GM19468 (cell line): ENCODE data around the gene COMMD1.
"Not testable (repeated sequence)": the region's sequence is repeated elsewhere in the genome, so short reads cannot be mapped to it uniquely, and the experiment has no call there.

Experiments used
- ATAC-seq: cut with Tn5 transposase; IDR thresholded peaks from one replicate; pipeline ENCODE4 v1.9.1; 2021; ENCODE audit warnings: mild to moderate bottlenecking, moderate library complexity, moderate number of reproducible peaks; ENCODE audit not compliant: unreplicated experiment; ENCODE audit errors: extremely low read depth

COMMD1 gene

DNA sequence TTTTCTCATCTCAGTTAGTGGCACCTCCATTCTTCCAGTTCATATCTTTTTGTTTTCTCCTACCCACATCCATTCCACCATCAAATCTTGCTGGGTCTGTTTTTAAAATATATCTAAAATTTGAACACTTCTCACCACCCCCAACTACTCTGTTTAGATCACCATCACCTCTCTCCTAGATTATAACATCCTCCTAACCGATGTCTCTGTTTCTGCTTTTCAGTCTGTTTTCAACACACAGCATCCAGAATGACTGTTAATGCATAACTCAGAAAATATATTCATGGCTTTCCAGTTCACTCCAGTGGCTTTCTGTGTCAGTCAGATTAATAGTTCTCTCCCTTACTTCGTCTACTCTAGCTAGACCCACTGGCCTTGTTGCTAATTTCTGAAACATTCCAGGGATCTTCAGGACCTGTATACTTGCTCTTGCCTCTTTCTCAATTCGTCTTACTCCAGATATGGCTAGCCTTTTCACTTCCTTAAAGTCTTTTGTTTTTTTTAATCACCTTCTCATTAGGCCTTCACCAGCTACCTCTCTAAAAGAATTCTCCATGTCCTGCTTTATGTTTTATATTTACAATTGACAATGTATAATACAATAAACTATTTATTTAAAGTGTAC, 105.3 kb downstream of the COMMD1 start:
- ATAC-seq = no peak

DNA sequence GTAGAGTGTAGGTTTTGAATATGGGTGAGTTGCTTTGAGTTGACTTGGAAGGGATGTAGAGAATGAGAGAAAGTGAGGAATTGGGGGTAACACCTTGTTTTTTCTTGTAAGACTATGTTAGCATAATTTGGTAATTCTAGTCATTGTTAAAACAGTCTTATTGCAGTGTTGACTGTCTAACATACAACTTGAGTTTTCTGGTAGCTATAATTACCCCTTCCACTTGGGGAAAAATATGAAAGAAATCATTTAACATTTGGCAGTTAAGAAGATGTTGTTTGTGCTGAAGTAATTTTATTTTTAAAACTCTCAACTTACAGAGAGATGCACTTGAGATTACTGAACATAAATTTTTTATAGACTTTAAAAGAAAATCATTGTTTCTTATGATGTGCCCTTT, 108.2 kb downstream of the COMMD1 start:
- ATAC-seq = no peak

DNA sequence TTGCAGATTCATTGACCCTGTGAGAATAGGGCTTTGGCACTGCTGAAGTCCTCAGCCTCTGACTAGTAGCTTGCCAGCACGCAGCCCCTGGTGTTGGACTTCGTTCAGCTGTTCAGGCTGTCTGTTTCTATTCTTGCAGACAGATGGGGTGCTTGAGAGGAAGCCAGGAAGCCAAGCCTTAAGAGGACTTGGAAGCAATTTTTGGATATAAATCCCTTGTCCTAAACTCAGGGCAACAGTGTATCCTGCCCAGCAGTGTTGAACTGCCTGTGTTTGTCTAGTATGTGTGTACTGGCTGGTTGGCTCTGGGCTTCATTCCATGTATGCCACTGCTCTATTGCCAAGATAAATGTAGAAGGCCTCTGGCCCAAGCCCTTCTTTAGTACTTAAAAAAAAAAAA, 108.6 kb downstream of the COMMD1 start:
- ATAC-seq = no peak

DNA sequence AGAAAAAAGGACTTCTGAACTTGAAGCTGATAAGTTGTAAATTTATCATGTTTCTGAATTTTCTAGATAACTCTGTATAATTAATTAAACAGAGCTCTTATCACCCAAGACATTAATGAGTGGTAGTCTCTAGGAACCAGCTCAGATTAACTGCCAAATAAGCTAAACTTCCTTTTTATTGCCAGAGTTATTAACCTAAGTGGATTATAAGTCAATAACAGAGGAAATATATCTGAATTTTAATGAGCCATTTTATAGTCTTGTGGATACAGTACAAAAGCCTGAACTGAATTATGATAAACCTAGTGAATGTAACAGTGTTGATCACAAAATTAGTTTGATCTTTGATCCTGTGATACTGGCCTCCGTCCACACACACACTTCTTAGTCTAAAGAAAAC, 111.5 kb downstream of the COMMD1 start:
- ATAC-seq = no peak

DNA sequence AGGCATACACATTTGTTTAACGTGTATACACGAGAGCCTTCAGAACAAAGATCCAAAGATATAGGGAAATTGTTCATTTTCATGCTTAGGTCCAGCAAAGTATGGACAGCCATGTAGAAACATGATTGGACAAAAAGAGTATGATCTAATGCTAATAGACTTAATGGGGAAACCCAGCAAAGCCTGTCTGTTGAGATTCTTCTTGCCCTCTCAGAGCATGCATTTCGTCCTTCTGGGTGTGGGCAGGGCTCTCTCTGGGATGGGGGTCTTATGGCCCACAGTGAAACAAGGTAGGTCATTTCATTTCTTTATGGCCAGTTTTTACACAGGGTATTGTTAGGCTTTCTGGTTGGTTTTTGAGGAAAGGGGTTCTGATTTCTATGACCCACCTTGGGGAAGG, 124.4 kb downstream of the COMMD1 start:
- no peak for ATAC-seq

DNA sequence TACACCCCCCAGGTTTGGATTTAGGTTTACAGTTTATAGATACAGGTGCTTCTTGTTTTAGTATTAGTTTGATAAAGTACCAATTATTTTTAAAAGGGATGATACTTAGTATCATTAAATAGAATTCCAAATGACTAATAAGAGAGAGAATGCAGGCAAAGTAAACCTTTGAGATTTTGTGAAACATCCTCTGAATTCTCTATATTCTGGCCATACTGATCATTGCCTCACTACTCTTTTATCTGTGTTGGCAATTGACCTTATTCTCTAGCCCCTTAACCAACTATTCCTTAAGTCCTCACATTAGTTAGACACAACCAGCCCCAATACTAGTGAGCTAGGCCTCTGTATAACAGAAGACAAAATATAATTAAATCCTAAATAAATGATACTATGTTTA, 125.4 kb downstream of the COMMD1 start:
- no peak for ATAC-seq

DNA sequence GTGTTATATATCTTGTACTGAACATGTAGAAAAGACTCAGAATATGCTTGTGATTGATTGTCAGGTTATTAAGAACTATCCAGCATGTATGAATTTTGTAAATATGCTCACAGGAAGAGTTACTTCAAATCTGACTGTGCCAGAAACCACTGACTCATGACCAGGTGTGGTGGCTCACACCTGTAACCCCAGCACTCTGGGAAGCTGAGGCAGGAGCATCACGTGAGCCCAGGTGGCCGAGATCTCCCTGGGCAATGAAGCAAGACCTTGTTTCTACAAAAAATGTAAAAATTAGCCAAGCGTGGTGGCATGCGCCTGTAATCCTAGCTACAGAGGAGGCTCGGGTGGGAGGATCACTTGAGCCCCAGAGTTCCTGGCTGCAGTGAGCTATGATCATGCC, 126.6 kb downstream of the COMMD1 start:
- no peak for ATAC-seq

DNA sequence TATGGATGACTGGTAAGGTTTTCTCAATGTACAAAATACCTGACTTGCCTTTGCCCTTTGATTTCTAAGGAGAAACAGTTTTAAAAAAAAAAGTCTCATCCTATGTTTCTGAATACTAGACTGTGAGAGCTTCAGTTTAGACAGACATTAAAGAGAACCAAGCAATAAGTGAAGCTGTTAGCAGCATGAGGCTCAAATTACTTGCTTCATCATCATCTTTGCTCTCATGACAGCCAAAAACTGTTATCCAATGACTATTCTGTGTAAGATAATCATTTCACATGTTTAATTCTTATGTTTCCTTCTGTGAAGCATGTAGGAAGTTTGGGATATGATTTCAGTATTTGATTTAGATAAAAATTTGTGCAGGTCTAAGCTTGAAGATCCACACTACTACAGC, 129.2 kb downstream of the COMMD1 start:
- ATAC-seq = no peak

DNA sequence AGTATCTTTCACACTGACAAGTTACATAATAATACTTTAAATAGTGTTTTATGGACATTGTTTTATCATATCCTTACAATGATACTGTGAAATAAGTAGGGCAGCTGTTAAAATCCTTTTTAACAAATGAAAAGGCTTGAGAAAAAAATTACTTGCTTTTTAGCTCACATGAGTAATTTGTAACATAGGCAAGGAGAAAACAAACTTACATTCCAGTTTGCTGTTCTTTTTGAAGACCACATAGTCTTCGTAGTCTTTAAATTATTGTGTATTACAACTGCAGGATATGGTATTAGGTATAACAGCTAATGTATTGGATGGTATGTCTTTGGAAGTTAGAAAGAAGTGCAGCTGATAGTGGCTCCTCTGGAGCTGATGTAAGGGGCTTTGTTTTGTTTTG, 130.8 kb downstream of the COMMD1 start:
- no peak for ATAC-seq

DNA sequence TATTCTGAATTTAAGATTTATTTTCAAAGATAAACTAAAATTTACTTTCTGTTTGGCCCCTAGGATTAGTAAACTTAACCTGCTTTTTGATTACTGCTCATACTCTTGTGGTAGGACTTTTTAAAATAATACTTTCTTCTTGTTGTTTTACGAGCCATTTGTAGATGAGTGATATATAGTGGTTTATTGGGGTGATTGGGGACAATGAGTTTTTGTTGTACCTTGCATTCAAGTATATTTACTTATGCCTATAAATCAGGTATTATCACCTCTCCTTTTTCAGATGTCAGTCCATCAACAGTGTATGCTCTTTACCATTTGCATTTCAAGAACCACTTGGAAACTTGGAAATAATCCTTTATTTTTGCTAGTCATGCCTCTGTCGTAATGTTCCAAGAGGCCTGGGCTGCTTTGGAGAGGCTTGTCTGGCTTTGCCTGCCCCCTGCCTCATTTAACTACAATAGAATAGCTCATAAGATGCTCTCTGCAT, 131.3 kb downstream of the COMMD1 start:
- no peak for ATAC-seq

DNA sequence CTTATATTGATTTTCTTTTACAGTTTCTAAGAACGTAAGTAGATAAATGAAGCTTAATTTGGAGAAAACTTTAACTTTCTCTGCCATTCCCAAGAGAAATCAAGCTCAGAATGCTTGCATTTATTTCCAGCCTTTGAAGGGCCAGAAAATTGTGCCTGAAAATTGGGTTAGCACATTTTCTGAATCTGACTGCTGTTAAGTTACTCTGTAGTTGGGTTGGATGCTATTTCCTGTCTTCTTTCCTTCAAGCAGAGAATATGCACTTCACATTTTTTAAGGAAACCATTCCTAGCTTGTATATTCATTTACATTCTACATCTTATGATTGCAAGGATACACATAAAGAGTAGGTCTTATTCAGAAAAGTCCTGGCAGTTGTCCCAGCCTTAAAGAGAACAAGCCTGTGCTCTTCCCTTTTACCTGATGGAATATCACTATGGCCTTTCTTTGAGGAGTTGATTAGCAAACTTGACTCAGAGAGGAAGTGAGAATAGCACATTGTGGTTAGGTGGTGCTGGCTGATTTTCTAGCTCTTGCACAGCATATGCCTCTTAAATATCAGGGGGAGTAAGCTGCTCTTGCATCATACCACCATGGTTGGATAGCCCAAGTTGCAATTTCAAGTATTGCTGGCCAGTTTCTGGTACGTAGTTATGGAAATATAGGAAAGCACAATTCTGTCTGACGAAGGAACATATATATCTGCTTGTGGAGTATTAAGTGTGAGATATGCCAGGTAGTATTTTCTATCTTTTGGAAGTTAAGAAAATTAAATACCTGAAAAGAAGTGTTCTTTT, 133.7 kb downstream of the COMMD1 start:
- ATAC-seq = peak; percentile 91

DNA sequence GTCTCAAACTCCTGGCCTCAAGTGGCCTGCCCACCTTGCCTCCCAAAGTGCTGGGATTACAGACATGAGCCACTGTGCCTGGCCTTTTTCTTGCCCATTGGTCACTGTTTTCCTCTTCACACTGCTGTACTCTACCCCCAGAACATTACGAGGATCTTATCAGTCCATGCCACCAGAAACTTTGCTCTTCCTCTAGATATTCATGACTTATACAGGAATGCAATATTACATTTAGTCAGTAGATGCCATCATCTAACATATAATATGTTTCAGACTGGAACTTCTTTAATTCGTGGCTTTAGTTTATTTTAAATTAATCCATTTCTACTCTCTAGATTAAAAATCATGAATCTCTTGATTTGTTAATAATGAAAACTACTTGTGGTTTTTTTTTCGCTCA, 135.5 kb downstream of the COMMD1 start:
- ATAC-seq = no peak

DNA sequence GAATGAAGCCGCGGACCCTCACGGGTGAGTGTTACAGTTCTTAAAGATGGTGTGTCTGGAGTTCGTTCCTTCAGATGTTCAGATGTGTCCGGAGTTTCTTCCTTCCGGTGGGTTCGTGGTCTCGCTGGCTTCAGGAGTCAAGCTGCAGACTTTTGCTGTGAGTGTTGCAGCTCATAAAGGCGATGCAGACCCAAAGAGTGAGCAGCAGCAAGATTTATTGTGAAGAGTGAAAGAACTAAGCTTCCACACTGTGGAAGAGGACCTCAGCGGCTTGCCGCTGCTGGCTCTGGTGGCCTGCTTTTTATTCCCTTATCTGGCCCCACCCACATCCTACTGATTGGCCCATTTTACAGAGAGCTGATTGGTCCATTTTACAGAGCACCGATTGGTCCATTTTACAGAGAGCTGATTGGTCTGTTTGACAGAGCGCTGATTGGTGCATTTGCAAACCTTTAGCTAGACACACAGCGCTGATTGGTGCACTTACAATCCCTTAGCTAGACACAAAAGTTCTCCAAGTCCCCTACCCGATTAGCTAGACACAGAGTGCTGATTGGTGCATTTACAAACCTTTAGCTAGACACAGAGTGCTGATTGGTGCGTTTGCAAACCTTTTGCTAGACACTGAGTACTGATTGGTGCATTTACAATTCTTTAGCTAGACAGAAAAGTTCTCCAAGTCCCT, 136.4 kb downstream of the COMMD1 start:
- ATAC-seq = not testable (repeated sequence)

DNA sequence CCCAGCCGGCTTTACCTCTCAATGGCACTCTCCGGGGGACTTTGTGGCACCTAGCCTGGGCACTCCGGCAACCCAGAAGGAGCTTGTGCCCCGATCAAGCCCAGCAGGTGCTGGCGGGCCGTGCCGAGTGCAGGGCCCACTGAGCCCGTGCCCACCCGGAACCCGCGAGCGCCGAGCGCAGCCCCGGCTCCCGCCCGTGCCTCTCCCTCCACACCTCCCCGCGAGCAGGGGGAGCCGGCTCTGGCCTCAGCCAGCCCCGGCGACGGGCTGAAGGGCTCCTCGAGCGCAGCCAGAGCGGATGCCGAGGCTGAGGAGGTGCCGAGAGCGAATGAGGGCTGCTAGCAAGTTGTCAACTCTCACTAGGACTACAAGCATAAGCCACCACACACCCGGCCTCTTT, 136.9 kb downstream of the COMMD1 start:
- ATAC-seq = no peak

DNA sequence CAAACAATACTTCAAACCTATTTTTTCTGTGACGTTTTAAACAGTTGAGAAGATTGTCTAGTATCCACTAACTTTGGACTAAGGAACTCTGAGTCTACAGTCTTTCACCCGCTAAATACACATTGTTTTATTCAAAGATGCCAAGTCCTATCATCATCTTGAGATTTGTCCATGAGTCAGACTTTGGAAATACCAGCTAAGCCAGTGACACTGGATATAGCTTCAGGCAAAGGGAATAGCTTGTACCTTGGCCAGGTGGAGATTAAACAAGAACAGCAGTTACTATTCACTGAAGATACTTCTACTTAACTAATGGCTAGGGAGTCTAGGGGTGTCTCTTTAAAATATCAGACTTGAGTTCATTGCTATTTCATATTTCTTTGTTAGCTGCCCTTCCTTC, 137.5 kb downstream of the COMMD1 start:
- no peak for ATAC-seq

DNA sequence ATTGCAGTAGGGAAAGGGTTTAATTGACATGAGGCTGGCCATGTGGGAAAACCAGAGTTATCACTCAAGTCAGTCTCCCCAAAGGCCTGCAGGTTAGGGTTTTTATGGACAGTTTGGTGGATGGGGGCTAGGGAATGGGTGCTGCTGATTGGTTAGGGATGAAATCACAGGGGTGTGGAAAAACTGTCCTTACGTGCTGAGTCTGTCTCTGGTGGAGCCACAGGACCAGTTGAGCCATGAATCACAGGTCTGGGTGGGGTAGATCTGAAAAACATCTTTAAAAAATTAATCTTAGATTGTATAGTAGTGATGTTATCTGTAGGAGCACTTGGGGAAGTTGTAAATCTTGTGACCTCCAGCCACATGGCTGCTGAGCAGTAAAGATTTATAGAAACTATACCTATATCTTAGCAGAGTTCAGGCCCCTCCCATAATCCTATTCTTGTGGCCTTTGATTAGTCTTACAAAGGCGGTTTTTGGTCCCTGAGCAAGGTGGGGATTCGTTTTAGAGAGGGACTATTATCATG, 139.6 kb downstream of the COMMD1 start:
- ATAC-seq = no peak

DNA sequence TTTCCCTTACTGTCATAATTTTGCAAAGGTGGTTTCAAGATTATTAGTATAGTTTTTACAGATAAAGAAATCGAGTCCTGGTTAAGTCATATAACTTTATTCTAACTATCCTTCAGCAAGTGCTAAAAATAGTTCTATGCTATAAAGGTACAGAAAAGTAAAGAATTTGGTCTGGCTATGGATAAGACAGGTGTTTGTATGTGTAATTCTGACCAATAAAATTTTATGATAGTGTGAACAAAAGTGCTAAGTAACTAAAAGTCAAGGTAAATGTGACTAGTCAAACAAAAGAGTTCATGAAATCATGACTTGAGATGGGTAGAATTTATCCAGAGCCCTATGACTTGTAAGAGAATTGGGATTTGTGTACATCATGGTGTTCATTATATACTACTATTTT, 140.7 kb downstream of the COMMD1 start:
- ATAC-seq = no peak

DNA sequence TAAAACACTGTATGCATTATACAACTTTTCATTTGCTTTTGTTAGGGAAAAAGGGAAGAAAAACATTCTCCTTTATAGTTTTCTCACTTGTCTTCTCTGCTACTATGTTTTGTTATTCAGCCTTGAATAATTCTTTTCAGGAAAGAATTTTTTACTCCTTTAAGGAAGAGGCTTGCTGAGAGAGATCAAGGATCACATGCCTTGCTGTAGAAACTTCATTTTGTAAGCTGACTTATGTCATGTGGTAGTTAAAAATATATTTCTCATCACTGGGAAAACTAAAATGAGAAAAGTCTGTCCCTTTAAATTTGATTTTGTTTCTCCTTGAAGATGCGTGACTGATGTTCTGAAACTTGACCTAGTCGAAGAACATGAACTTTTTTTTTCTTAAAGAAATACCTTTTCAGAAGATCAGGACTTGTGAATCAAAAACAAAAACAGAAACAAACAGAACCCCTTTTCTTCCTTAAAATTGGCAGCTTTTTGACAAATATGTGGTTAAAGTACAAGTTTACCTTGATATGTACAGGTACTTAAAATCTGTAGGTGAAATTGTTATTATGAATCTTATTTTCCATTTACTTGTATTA, 145.1 kb downstream of the COMMD1 start:
- no peak for ATAC-seq

DNA sequence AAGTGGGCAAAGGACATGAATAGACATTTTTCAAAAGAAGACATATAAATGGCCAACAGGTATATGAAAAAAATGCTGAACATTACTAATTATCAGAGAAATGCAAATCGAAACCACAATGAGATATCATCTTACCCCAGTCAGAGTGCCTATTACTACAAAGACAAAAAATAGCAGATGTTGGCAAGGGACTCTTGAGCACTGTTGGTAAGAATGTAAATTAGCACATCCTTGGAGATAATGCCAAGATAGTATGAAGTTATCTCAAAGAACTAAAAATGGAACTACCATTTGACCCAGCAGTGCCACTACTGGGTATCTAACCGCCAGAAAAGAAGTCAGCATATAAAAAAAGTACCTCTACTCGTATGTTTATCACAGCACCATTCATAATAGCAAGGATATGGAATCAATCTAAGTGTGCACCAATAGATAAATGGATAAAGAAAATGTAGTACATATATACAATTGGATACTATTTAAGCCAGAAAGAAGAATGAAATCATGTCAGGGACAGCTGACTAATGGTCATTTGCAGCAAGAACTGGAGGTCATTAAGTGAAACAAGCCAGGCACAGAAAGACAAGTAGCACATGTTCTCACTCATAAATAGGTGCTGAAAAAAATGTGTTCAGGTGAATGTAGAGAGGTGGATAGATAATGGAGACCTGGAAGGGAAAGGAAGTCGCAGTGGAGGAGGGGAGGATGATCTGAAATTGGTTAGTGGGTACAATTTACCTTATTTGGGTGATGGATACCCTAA, 148.7 kb downstream of the COMMD1 start:
- ATAC-seq = no peak

DNA sequence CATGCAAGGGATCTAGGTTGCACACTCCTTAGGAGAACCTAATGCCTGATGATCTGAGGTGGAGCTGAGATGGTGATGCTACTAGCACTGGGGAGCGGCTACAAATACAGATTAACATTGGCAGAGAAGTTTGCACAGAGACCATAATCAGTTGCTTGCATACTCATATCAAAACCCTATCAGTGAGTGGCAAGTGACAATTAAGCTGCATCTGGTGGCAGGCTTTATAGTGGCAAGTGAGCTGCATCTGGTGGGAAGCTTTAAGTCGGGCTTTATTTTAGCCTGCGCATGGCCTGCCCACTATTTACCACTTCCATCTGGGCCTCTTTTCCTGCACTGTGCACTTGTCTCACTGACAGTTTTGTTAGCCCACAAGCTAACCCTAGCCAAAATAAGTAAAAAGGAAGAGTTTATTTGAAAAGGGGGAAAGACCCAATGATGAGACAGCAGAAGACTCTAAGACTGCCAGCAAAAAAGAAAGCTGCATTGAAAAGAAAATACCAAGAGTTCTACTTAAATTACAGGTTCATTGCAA, 149.5 kb downstream of the COMMD1 start:
- no peak for ATAC-seq
